IMR-90 (cell line): ENCODE data around the gene TMED4. TPM values are rescaled to one million over a fixed set of nuclear protein-coding genes. Genes with fewer than 3 reads are reported as not detected.

ENCODE experiments used
- ATAC-seq: fragments of 200-7000 bp; cut with Tn5 transposase; 2 replicates; pipeline ENCODE4 v1.9.1; 2020; ENCODE audit warnings: low read depth, mild to moderate bottlenecking, moderate library complexity
- BruUV-seq: library from RNA; stranded (reverse); fragments of 400-500 nt; replicated peaks from 2 replicates; lab custom pipeline; 2021; lab: Mats Ljungman, UMichigan
- CTCF ChIA-PET: fragments of 300-600 bp; formaldehyde crosslinking; extraction: SDS; loops from one replicate; lab custom pipeline; 2021; ENCODE audit warnings: antibody characterized with exemption; lab: Yijun Ruan, JAX
- POLR2A ChIA-PET: fragments of 300-600 bp; sonication (Branson Sonifier 250); formaldehyde crosslinking; loops from one replicate; lab custom pipeline; 2022; ENCODE audit warnings: antibody characterized with exemption; ENCODE audit not compliant: unreplicated experiment; lab: Charles Lee
- DNase-seq: peaks from one replicate; pipeline ENCODE4 v3.0.0; 2013
- H2AFZ ChIP-seq: replicated peaks from 2 replicates; pipeline ENCODE3; 2013; ENCODE audit warnings: low read length, mild to moderate bottlenecking; ENCODE audit not compliant: poor library complexity
- H2AK5ac ChIP-seq: 2 replicates; pipeline ENCODE4 v1.6.1; 2013; ENCODE audit warnings: low read depth, low read length, inconsistent platforms
- H2AK9ac ChIP-seq: replicated peaks from 2 replicates; pipeline ENCODE3; 2013; ENCODE audit warnings: mild to moderate bottlenecking, low read depth, low read length, moderate library complexity; ENCODE audit not compliant: poor library complexity
- H2BK120ac ChIP-seq: 2 replicates; pipeline ENCODE4 v1.6.1; 2013; ENCODE audit warnings: low read depth, low read length, inconsistent platforms
- H2BK15ac ChIP-seq: 3 replicates; pipeline ENCODE4 v1.6.1; 2013; ENCODE audit warnings: low read depth, low read length, inconsistent platforms
- H2BK20ac ChIP-seq: 2 replicates; pipeline ENCODE4 v1.6.1; 2013; ENCODE audit warnings: low read depth, mild to moderate bottlenecking, inconsistent platforms, low read length, moderate library complexity
- H2BK5ac ChIP-seq: 2 replicates; pipeline ENCODE4 v1.6.1; 2013; ENCODE audit warnings: mild to moderate bottlenecking, low read depth, low read length, inconsistent platforms; ENCODE audit not compliant: poor library complexity, severe bottlenecking
- H3K14ac ChIP-seq: replicated peaks from 2 replicates; pipeline ENCODE4 v1.6.1; 2013; ENCODE audit warnings: low read depth, low read length, inconsistent platforms
- H3K18ac ChIP-seq: 2 replicates; pipeline ENCODE4 v1.6.1; 2013; ENCODE audit warnings: low read depth, low read length, control low read depth
- H3K23ac ChIP-seq: 2 replicates; pipeline ENCODE4 v1.6.1; 2013; ENCODE audit warnings: low read depth, low read length, inconsistent platforms
- H3K27ac ChIP-seq: 2 replicates; pipeline ENCODE4 v1.5.1; 2013; ENCODE audit warnings: mild to moderate bottlenecking, control low read depth, low read length; ENCODE audit not compliant: insufficient read depth
- H3K27me3 ChIP-seq: 2 replicates; pipeline ENCODE4 v1.6.1; 2013; ENCODE audit warnings: low read length; ENCODE audit not compliant: control insufficient read depth, insufficient read depth
- H3K36me3 ChIP-seq: 2 replicates; pipeline ENCODE4 v1.6.1; 2013; ENCODE audit warnings: low read length, mixed read lengths; ENCODE audit not compliant: control insufficient read depth, insufficient read depth
- H3K4ac ChIP-seq: 2 replicates; pipeline ENCODE4 v1.6.1; 2013; ENCODE audit warnings: low read depth, low read length, inconsistent platforms
- H3K4me1 ChIP-seq: 2 replicates; pipeline ENCODE4 v1.6.1; 2013; ENCODE audit warnings: low read length, mixed read lengths; ENCODE audit not compliant: control insufficient read depth, insufficient read depth
- H3K4me2 ChIP-seq: 2 replicates; pipeline ENCODE4 v1.6.1; 2013; ENCODE audit warnings: low read depth, mild to moderate bottlenecking, control low read depth, low read length, moderate library complexity
- H3K4me3 ChIP-seq: 2 replicates; pipeline ENCODE4 v1.5.1; 2013; ENCODE audit warnings: low read depth, mild to moderate bottlenecking, control low read depth, low read length, moderate library complexity; ENCODE audit not compliant: insufficient read depth
- H3K56ac ChIP-seq: 2 replicates; pipeline ENCODE4 v1.6.1; 2013; ENCODE audit warnings: low read length, inconsistent platforms; ENCODE audit not compliant: insufficient read depth; ENCODE audit errors: extremely low read depth
- H3K79me1 ChIP-seq, 2 experiments: 2 replicates each; pipeline ENCODE4 v1.6.1; 2013; ENCODE audit warnings: low read length in 2 of 2, inconsistent platforms in 1 of 2, low read depth in 1 of 2
- H3K9ac ChIP-seq: 2 replicates; pipeline ENCODE4 v1.6.1; 2013; ENCODE audit warnings: low read depth, low read length, control low read depth
- H3K9me1 ChIP-seq: 2 replicates; pipeline ENCODE4 v1.6.1; 2013; ENCODE audit warnings: low read length, inconsistent platforms; ENCODE audit not compliant: insufficient read depth
- H3K9me3 ChIP-seq: 2 replicates; pipeline ENCODE4 v1.6.1; 2013; ENCODE audit warnings: low read length; ENCODE audit not compliant: control insufficient read depth, insufficient read depth
- H4K20me1 ChIP-seq: 2 replicates; pipeline ENCODE4 v1.6.1; 2013; ENCODE audit warnings: low read length, inconsistent platforms; ENCODE audit not compliant: insufficient read depth
- H4K5ac ChIP-seq: 2 replicates; pipeline ENCODE4 v1.6.1; 2013; ENCODE audit warnings: mild to moderate bottlenecking, low read depth, low read length, control low read depth
- H4K8ac ChIP-seq, 2 experiments: 2 replicates each; pipeline ENCODE4 v1.6.1; 2013; ENCODE audit warnings: low read depth in 2 of 2, low read length in 2 of 2, control low read depth in 1 of 2, inconsistent platforms in 1 of 2
- H4K91ac ChIP-seq: 2 replicates; pipeline ENCODE4 v1.6.1; 2013; ENCODE audit warnings: low read depth, low read length, inconsistent platforms; ENCODE audit not compliant: insufficient read depth
- BHLHE40 ChIP-seq: fragments of 150-350 bp; IDR thresholded peaks from 2 replicates; pipeline ENCODE4 v1.6.1; 2016; ENCODE audit warnings: mild to moderate bottlenecking, low read depth, low read length
- CHD1 ChIP-seq: IDR thresholded peaks from 2 replicates; pipeline ENCODE4 v1.6.1; 2012; ENCODE audit warnings: low read depth, low read length, improper control_type of control experiment
- CTCF ChIP-seq: conservative IDR thresholded peaks from 2 replicates; pipeline ENCODE4 v1.5.1; 2012; ENCODE audit warnings: mild to moderate bottlenecking, low read depth, low read length, improper control_type of control experiment
- FOS ChIP-seq: fragments of 150-350 bp; IDR thresholded peaks from 2 replicates; pipeline ENCODE4 v1.6.1; 2016; ENCODE audit warnings: low read depth, low read length
- MAFK ChIP-seq: IDR thresholded peaks from 2 replicates; pipeline ENCODE4 v1.6.1; 2012; ENCODE audit warnings: low read depth, low read length, improper control_type of control experiment
- MAZ ChIP-seq: IDR thresholded peaks from 2 replicates; pipeline ENCODE4 v1.6.1; 2012; ENCODE audit warnings: low read depth, mild to moderate bottlenecking, low read length, improper control_type of control experiment, moderate library complexity, borderline replicate concordance
- NFE2L2 ChIP-seq: fragments of 150-350 bp; IDR thresholded peaks from 2 replicates; pipeline ENCODE4 v1.6.1; 2016; ENCODE audit warnings: low read depth, mild to moderate bottlenecking, low read length
- RAD21 ChIP-seq: IDR thresholded peaks from 2 replicates; pipeline ENCODE4 v1.6.1; 2012; ENCODE audit warnings: low read length, improper control_type of control experiment
- RCOR1 ChIP-seq: IDR thresholded peaks from 2 replicates; pipeline ENCODE4 v1.6.1; 2012; ENCODE audit warnings: mild to moderate bottlenecking, low read length, improper control_type of control experiment; ENCODE audit not compliant: insufficient replicate concordance
- RFX5 ChIP-seq: IDR thresholded peaks from 2 replicates; pipeline ENCODE4 v1.8.0; 2012; ENCODE audit warnings: low read depth, mild to moderate bottlenecking, low read length, moderate library complexity
- SMC3 ChIP-seq: fragments of 150-350 bp; IDR thresholded peaks from 2 replicates; pipeline ENCODE4 v1.6.1; 2016; ENCODE audit warnings: low read depth, mild to moderate bottlenecking, antibody characterized with exemption, low read length, moderate library complexity
- USF2 ChIP-seq: fragments of 150-350 bp; IDR thresholded peaks from 2 replicates; pipeline ENCODE4 v1.6.1; 2017; ENCODE audit warnings: mild to moderate bottlenecking, antibody characterized with exemption, low read length, low read depth
- WGBS, 2 experiments: methylation state at CpG; one replicate each; pipeline versions ENCODE4 v1.1.5 to v1.1.7; 2013; ENCODE audit warnings: missing lambda C conversion rate in 2 of 2; ENCODE audit not compliant: insufficient read length in 1 of 2; ENCODE audit errors: extremely low coverage in 2 of 2; 5-methylcytosine and 5-hydroxymethylcytosine counted together
- dilution Hi-C: fragments of 300-500 bp; cut with HindIII; formaldehyde crosslinking; loops from one replicate; pipeline ENCODE4 v1.14.3; 2018; ENCODE audit warnings: low sequenced_read_pairs; ENCODE audit not compliant: unreplicated experiment
- in situ Hi-C: fragments of 300-500 bp; cut with MboI; formaldehyde crosslinking; loops from 3 replicates; pipeline ENCODE4 v1.14.3; 2019; ENCODE audit warnings: low sequenced_read_pairs, inconsistent platforms, mixed read lengths
- intact Hi-C: fragments of 100-400 bp; cut with micrococcal nuclease; formaldehyde crosslinking; loops from 2 replicates; pipeline ENCODE4 v1.10.0; 2022
- polyA plus RNA-seq, 3 experiments: library from polyadenylated mRNA; depleted of rRNA; stranded (reverse); fragments of >200 nt; gene quantifications; 2 replicates each; pipeline ENCODE4 v1.2.3, GENCODE V29; 2012; ENCODE audit warnings: low replicate concordance in 1 of 3
- total RNA-seq: library from RNA; depleted of rRNA; stranded (reverse); fragments of >200 nt; gene quantifications from 2 replicates; pipeline ENCODE4 v1.2.3, GENCODE V29; 2012

The TMED4 gene
- total and polyA plus RNA-seq, 2 of the 4 experiments (the other 2 are of a cell fraction): 58.6 to 92.7 TPM

GRCh38 chr7:44530990-44531389 lies 51.0 kb downstream of the TMED4 start:
- Histone ChIP-seq H3K9me1 (peaks cover 16% of the 10 kb centered on the region), H2BK120ac (no peak overlapping the region), H4K20me1 (no peaks in the 10 kb centered on the region), H3K23ac (no peak overlapping the region), H3K4me1 (peaks cover 16% of the 10 kb centered on the region), H3K9me3 (peaks cover 5% of the 10 kb centered on the region), H3K27me3 (no peaks in the 10 kb centered on the region), H2BK15ac (no peak overlapping the region), H4K5ac (no peak overlapping the region), H3K79me1 (no peaks in the 10 kb centered on the region), H2AFZ (peak overlapping the region; percentile 41), H3K14ac (no peak overlapping the region), H2BK5ac (no peak overlapping the region), H3K9ac (no peak overlapping the region), H3K4me3 (no peak overlapping the region), H3K18ac (no peak overlapping the region), H2BK20ac (no peak overlapping the region), H4K91ac (no peak overlapping the region), H2AK5ac (no peak overlapping the region; the same call in 1 of the 2 replicates), H3K27ac (no peak overlapping the region), H3K56ac (no peak overlapping the region), H3K4ac (no peak overlapping the region), H3K4me2 (no peak overlapping the region), H3K36me3 (no peaks in the 10 kb centered on the region), H4K8ac (no peak overlapping the region), H2AK9ac (no peak overlapping the region)
- 55% methylated on average over 7 of the region's 10 CpGs; no CpG with 5 or more reads in 1 of the 2 experiments for WGBS, 2 experiments
- intact Hi-C loops: no loop called here
- dilution Hi-C loops: no loop called here
- ChIA-PET CTCF (no interaction called here), POLR2A (no interaction called here)
- in situ Hi-C loops: no loop called here
- no peak for TF ChIP-seq CHD1
- no peak for TF ChIP-seq MAFK
- TF ChIP-seq FOS: no peak
- TF ChIP-seq CTCF: no peak
- TF ChIP-seq RFX5: no peak
- no peak for TF ChIP-seq RCOR1
- TF ChIP-seq NFE2L2: no peak
- no peak for TF ChIP-seq BHLHE40
- TF ChIP-seq MAZ: no peak
- TF ChIP-seq RAD21: no peak
- TF ChIP-seq USF2: no peak
- TF ChIP-seq SMC3: no peak
- DNase-seq (no peak), ATAC-seq (no peak)
- BruUV-seq: no TSS peak
